ENCODE data around the gene MYH9. TPM values are rescaled to one million over a fixed set of nuclear protein-coding genes. Genes with fewer than 3 reads are reported as not detected.

Gene MYH9
- total RNA-seq, 1 donor from 2014 or later = 242 TPM

DNA sequence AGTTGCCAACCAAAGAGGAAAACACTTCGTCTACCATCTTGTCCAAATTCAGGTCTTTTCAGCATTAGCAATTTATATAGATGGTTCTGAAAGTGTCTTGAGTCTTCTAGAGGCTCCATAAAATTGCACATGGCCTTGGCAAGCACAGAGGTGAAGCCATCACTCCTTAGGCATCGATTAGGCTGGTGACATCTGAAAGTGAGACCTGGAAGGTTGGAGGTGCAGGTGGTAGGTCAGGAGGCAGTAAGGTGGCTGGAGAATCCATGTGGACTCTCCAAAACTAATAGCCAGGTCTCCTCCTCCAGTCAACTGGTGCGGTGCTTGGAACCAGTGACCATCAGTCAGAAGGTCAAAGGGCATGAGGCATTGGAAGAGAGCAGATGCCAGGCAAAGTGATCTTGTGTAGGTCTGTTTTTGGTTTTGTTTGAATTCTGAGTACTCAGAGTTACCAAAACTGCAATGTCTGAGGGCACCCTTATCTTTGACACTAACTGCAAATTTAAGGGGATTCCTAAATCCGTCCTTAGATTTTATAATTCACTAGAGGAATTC lies 141.9 kb downstream of the MYH9 start:
- DNase-seq = no peak

DNA sequence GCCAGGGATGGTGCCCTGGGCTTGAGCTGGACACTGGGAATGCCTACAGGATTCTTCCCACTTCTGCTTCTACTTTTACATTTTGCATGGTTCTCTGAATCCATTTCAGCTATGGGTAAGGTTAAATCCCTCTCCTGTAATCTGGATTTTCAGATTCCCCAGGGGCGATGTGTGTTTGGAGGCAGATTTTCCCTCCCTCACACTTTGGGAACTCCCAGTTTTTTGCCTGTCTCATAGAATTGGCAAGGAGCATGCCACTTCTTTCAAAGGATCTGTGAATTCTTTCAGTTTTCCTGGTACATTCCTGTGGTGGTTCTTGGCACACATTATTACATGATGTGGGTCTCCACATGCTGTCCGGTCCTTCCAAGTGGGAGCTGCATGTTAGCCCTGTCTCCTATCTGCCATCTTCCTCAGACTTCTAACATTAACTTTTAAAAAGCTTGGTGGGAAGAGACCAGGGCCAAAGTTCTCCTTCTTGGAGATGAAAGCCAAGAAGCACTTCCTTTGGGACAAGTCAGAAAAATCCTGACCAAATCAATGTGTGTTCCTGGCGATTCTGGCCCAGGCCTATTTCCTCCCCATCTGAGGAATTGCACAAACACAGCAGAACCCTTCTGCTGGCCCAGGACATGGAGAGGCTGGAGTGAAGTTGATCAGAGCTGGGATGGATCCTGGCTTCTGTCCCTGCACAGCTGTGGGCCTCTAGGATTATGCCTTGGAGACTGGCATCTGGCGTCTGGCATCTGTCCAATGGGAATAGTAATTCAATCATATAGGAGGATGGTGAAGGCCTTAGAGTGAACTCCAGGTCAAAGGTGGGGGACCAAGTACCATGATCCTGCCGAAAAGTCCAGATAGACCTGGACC lies 143.0 kb downstream of the MYH9 start:
- peak; percentile 85 for DNase-seq

DNA sequence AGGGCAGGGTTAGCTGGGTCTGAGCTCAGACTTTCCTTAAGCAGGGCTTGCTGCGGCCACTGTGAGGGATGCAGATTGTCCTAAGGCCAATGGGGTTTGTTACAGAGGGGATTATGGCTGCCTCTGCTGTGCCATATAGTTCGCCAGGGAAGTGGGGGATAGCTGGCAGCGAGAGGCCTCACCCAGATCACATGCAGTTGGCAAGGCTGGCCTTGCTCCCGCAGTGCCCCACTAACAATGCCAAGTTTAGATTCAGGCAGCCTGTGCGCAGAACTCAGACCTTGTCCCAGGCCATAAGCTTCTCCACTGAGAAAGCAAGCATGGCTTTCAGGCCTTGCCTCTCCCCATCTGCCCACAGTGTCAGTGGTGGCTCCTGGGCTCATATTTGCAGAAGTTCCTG lies 143.8 kb downstream of the MYH9 start:
- peak; percentile 73 for DNase-seq

DNA sequence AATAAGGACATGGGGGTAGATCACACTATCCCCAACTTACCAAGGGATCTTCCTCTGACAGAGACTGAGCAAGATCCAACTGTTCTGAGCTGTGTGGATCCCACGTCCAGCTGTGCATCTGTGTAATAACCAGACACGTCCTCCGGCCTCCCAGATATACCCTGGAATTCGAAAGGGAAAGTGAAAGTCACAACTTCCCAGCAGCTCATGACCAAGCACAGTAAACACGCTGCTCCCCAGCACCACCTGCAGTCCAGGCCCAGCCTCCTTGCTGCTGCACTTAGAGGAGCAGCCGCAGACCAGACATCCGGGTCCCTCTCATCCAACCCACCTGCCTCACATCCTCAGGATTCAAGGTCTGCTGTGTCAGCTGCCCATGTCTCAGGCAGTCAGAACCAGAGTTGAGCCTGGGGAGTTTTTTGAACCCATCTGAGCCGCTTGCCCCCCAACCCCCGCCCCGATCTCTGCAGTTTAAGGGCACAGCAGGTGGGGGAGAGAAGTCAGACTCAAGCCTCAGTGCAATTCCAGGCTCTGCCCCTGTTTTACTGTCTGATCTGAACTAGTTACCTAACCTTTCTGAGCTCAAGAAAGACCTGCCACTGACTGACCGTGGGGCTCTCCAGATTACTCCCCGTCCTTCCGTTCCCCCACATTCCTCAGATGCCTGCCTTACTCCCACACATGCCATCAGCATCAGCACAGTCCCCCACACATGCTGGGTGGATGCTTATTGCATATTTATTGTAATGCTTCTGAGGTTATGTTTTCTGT lies 148.2 kb downstream of the MYH9 start, which contains the start of gene APOL2:
TSS of gene APOL2 (minus strand) at position 127 of the 771 bp plus-strand sequence. CDS start 6,365 bp downstream, outside the sequence.
- peak; percentile 96 for DNase-seq

DNA sequence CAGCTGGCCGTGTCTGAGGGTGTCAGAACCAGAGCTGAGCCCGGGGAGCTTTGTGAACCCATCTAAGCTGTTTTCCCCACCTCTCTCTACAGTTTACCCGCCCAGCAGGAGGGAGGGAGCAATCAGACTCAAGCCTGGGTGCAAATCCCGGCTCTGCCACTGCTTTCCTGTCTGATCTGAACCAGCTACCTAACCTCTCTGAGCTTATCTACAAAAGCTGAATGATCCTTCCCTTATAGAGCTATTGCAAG lies 148.7 kb downstream of the MYH9 start:
- DNase-seq = no peak

DNA sequence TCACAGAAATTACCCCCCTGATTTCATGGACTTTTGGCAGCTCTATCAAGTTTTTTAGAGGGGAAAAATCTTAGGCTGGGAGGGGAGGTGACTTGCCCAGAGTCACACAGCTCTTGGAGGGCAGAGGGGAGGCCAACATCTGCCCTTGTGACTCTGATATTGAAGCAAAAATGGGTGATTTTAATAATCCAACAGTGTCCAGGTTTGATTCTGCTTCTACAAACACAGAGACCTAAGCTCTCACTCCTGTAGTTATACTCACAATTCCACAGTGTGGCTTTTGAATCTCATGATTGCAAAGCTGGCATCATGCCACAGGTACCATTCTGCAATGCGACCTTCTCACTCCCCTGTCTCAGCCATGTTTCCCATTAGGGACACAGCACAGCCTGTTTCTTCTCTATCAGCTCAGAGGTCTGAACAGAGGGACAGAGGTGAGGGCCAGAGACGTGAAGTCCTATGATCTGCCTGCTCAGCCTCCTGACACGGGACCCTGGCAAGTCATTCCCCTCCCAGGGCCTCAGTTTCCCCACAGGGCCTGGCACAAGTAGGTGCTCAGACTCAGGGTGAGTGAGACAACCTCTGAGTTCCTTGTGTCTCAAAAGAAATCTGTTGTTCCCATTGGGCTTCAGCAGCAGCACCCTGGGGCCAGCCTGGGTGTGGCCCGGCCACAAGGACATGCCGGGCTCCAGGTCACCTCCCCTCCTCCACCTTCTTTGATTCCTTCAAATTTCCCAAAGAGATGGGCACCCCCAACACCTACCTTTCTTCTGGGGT lies 149.2 kb downstream of the MYH9 start:
- peak; percentile 25 for DNase-seq

DNA sequence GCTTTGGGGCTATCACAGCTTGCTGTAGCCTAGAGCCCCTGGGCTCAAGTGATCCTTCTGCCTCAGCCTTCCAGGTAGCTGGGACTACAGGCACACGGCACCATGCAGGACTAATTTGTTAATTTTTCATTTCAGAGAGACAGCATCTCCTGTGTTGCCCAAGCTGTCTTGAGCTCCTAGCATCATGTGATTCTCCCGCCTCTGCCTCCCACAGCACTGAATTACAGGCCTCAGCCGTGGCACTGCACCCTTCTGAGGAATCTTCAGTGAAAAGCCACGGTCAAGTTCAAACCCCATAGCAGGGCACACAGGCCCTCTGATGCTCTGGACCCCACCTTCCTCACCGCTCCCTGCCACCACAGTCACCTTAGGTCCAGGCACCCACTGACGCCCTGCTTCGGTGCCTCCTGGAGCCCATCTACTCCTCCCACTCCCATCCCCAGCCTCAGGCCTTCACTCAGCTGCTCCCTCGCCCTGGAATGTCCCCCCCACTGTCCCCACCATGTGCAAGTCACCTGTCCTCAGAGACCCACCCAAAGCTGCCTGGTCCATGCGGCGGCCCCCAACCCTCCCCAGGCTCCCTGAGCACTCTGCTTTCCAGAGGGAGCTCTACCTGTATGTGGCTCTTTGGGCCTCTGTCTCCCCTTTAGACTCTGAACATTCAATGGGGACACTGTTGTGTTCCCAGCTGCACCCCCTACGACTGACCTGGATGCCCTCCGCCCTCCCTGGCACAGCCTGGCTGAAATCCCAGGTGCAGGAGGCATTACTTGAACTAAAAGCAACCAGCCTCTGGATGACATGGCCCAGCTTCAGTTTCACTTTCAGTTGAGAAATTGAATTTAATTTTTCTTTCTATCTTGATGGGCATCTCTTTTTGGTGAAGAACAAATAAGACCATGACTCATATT lies 150.1 kb downstream of the MYH9 start:
- peak; percentile 17 for DNase-seq

DNA sequence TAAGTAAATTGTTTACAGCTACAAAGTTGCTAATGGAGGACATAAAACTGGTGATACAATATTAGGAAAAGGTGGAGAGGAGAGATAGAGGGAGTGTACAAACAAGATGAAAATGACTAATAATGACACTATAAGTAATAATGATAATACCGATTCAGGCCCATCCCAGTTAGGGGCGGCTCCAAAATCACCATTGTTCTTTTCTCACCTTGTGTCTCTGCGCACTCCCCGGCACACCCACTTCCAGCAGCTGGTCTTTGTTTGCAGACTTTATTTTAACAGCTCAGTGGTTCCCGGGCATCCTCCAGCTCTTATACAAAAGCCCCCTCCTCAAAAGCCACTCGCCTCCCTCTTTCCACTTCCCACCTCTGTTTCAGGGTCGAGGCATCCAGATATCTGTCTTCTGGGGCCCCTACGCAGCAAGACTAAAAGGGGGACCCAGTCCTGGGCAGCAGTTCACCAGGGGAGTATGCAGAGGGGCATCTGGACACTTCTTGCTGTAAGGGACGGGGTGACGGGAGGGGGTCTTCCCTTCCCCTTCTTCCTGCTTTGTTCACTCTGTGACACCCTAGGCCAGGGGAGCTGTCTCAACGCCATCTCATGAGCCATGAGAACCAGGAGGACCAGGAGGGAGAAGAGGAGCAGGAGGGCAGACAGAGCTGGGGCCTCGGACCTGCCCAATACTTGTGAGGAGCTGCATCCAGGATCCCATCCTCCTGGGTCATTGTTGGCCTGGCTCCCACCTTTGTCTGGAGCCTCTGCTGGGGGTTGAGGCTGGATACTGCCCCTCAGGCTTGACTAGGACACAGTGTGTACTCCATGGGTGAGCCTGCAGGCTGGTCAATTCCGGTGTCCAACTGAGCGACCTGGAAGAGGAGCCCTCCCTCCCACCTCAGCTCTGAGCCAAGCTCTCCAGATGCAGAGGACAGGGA lies 151.1 kb downstream of the MYH9 start:
- DNase-seq = no peak

DNA sequence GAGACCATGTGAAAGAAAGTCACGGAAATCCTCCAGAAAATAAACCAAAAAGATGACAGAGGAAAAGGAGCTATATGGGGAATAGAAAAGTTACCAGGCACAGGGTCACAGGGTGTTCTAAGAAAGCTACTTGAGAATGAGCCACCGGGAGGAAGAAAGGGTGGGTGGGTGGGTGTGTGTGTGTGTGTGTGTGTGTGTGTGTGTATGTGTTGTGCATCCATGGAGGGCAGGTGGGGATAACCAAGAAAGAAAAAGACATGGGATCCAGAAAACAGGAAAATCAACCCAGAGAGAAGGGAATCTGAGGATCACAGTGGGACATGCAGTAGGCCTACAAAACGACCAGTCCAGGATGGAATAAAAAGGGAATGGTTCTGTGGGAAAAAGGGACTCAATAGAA lies 152.2 kb downstream of the MYH9 start:
- no peak for DNase-seq

DNA sequence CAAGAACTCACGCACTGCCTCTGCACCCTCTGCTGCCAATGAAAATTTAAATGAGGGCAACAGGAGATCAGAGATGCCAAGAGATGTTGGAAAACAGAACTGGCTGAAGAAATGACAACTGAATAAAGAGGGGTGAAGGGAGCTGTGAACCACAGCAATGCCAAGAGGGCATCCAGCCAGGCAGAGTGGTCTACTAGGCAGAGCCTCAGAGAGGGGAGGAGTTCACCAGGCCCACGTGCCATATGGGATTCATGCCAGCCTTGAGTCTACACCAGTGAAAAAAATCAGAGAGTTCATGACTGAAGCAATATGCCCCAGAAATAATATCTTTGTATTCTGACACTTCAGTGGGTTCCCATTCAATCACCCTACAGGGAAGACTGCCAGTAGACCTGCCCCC lies 152.8 kb downstream of the MYH9 start:
- peak; percentile 35 for DNase-seq

DNA sequence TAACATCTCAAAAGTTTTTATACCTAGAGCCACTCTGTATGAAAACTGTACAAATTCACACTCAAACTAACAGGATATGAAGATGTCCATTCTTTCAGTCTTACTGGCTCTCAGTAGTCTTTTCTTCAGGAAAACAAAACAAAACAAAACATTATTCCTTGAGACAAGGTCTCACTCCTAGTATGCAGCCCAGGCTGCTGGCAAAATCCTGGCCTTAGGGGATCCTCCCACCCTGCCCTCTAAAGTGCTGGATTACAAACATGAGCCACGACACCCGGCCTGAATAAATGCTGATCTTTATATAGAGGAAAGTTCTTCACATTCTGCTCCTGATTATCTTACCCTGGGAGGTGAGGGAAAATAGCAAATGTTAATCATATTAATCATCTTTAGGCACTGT lies 153.6 kb downstream of the MYH9 start:
- no peak for DNase-seq

DNA sequence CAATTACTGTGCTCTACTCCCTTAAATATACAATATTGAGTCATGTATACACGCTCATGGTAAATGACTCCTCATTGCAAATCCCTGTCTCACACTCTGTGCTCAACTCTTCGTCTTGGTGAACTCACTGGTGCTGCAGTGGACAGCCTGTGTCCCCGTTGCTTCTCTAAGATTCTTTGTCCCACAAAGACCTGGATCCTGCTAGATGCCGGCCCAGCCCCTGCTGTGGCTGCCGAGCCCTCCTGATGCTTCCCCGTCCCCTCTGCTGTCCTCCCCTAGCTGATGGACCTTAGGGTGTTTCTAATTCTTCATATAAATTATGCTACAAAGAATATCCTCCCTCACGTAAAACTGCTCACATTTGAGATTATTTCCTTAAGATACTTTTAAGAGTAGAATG lies 154.0 kb downstream of the MYH9 start:
- DNase-seq = no peak

DNA sequence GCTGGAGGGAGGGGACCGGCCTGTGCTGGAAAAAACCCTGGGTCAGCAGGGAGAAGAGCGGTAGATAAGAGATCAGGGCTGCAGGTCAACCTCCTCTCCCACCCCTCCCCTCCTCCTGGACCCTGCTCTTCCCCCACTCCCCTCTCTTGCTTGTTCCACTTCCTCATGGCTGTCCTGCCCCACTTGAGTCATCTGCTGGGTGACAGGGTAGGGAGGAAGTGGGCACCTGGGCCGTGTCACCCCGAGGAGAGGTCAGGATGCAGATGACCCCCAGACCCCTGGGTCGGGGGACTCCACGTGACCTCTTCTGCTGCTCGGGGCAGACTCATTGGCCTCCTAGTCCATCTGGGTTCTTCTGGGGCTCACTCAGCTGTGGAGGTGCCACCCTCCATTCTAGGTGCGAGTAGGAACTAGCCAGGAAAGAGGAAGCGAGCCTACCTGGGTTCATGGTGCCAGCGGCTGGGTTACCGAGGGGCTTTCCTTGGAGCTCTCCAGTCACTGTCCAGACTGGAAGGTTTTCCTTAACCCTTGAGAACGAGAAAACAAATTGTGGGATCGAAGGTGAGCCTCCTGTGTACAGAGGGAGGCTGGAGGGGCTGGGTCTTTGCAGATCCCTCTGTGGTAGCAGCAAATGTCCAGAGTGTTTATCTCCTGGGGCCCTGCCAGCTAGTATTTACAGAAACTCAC lies 154.9 kb downstream of the MYH9 start:
- no peak for DNase-seq

Small RNA genes within 50 kb of the gene (small RNA-seq; reads per million reads assigned to genes)
- gene MIR6819 (ENCODE audit: low replicate concordance) = not detected

Other genes with a start within 250 kb of the MYH9 start
- gene APOL3, start 227.2 kb downstream of the MYH9 start, total RNA-seq = 17.1 TPM
- 19.8 TPM for gene APOL4, start 186.2 kb downstream of the MYH9 start, total RNA-seq
- gene APOL2, start 148.4 kb downstream of the MYH9 start, total RNA-seq = 22.9 TPM
- 7.9 TPM for gene APOL1, start 134.8 kb downstream of the MYH9 start, total RNA-seq
- 25.8 TPM for gene TXN2, start 93.7 kb upstream of the MYH9 start, total RNA-seq
- gene FOXRED2, start 119.1 kb upstream of the MYH9 start, total RNA-seq = 11.4 TPM
- gene EIF3D, start 141.2 kb upstream of the MYH9 start, total RNA-seq = 248 TPM